ENCODE measurements around the gene WDR7.

The WDR7 gene

GRCh38 chr18:56638232-56639103 is 12.7 kb upstream of the WDR7 start, which contains the start of gene TXNL1:
TXNL1 (minus strand) TSS chr18:56638592; CDS start chr18:56638440, 152 bp downstream.
- Histone ChIP-seq H3K4me1 (ENCODE audit: insufficient read depth, poor library complexity, severe bottlenecking) (peaks cover 4% of the 10 kb centered on the region), H3K27me3 (ENCODE audit: insufficient read depth, poor library complexity, severe bottlenecking) (no peaks in the 10 kb centered on the region), H3K9me3 (ENCODE audit: severe bottlenecking) (no peaks in the 10 kb centered on the region), H3K27ac (ENCODE audit: poor library complexity, severe bottlenecking) (peak within 1 kb of the TSS; percentile 67), H3K36me3 (ENCODE audit: low read depth) (peaks cover 15% of the 10 kb centered on the region), H3K4me3 (ENCODE audit: severe bottlenecking) (peak within 1 kb of the TSS; percentile 58)
- DNase-seq (ENCODE audit: low spot score), result peak; percentile 97
- TF ChIP-seq CTCF (IDR thresholded peaks at IDR 0.05; ENCODE audit: poor library complexity, severe bottlenecking), result no peak
- peak; percentile 88 for ATAC-seq (ENCODE audit: low read depth)

GRCh38 chr18:56639104-56639381 is 12.1 kb upstream of the WDR7 start:
- Histone ChIP-seq H3K27ac (ENCODE audit: poor library complexity, severe bottlenecking) (peak overlapping the region; percentile 67), H3K4me1 (ENCODE audit: insufficient read depth, poor library complexity, severe bottlenecking) (peaks cover 4% of the 10 kb centered on the region), H3K9me3 (ENCODE audit: severe bottlenecking) (no peaks in the 10 kb centered on the region), H3K4me3 (ENCODE audit: severe bottlenecking) (peak overlapping the region; percentile 58), H3K27me3 (ENCODE audit: insufficient read depth, poor library complexity, severe bottlenecking) (no peaks in the 10 kb centered on the region), H3K36me3 (ENCODE audit: low read depth) (peaks cover 15% of the 10 kb centered on the region)
- TF ChIP-seq CTCF (IDR thresholded peaks at IDR 0.05; ENCODE audit: poor library complexity, severe bottlenecking), result no peak
- DNase-seq (ENCODE audit: low spot score) (no peak), ATAC-seq (ENCODE audit: low read depth) (no peak)

- Histone ChIP-seq H3K4me3 (ENCODE audit: severe bottlenecking) (no peak overlapping the region), H3K4me1 (ENCODE audit: insufficient read depth, poor library complexity, severe bottlenecking) (peaks cover 4% of the 10 kb centered on the region), H3K27me3 (ENCODE audit: insufficient read depth, poor library complexity, severe bottlenecking) (no peaks in the 10 kb centered on the region), H3K9me3 (ENCODE audit: severe bottlenecking) (no peaks in the 10 kb centered on the region), H3K27ac (ENCODE audit: poor library complexity, severe bottlenecking) (no peak overlapping the region), H3K36me3 (ENCODE audit: low read depth) (peaks cover 10% of the 10 kb centered on the region)
- no peak for DNase-seq (ENCODE audit: low spot score)
- ATAC-seq (ENCODE audit: low read depth), result no peak
- TF ChIP-seq CTCF (IDR thresholded peaks at IDR 0.05; ENCODE audit: poor library complexity, severe bottlenecking), result no peak
Observed at GRCh38 chr18:56639571-56639970, 11.6 kb upstream of the WDR7 start.

- Histone ChIP-seq H3K27ac (ENCODE audit: poor library complexity, severe bottlenecking) (no peak overlapping the region), H3K27me3 (ENCODE audit: insufficient read depth, poor library complexity, severe bottlenecking) (no peaks in the 10 kb centered on the region), H3K9me3 (ENCODE audit: severe bottlenecking) (no peaks in the 10 kb centered on the region), H3K36me3 (ENCODE audit: low read depth) (no peaks in the 10 kb centered on the region), H3K4me3 (ENCODE audit: severe bottlenecking) (no peak overlapping the region), H3K4me1 (ENCODE audit: insufficient read depth, poor library complexity, severe bottlenecking) (peaks cover 4% of the 10 kb centered on the region)
- DNase-seq (ENCODE audit: low spot score) (no peak), ATAC-seq (ENCODE audit: low read depth) (no peak)
- no peak for TF ChIP-seq CTCF (IDR thresholded peaks at IDR 0.05; ENCODE audit: poor library complexity, severe bottlenecking)
Observed at GRCh38 chr18:56641714-56642337, 9.3 kb upstream of the WDR7 start.

GRCh38 chr18:56643381-56643780 is 7.8 kb upstream of the WDR7 start:
- DNase-seq (ENCODE audit: low spot score), result no peak
- Histone ChIP-seq H3K27ac (ENCODE audit: poor library complexity, severe bottlenecking) (no peak overlapping the region), H3K36me3 (ENCODE audit: low read depth) (no peaks in the 10 kb centered on the region), H3K4me3 (ENCODE audit: severe bottlenecking) (no peak overlapping the region), H3K27me3 (ENCODE audit: insufficient read depth, poor library complexity, severe bottlenecking) (no peaks in the 10 kb centered on the region), H3K9me3 (ENCODE audit: severe bottlenecking) (no peaks in the 10 kb centered on the region), H3K4me1 (ENCODE audit: insufficient read depth, poor library complexity, severe bottlenecking) (peaks cover 4% of the 10 kb centered on the region)
- ATAC-seq (ENCODE audit: low read depth), result no peak
- TF ChIP-seq CTCF (IDR thresholded peaks at IDR 0.05; ENCODE audit: poor library complexity, severe bottlenecking), result no peak
